NCI-H1048 (cell line): Measurements from ENCODE around the gene OR2V1.
"Not testable (repeated sequence)": the region's sequence is repeated elsewhere in the genome, so short reads cannot be mapped to it uniquely, and the experiment has no call there.

Experiments
- DNase-seq: peaks from one replicate; lab custom pipeline; 2025; lab: John Stamatoyannopoulos, UW

The OR2V1 gene

GRCh38 chr5:181130832-181131496, at the start of gene OR2V1:
OR2V1 (minus strand) TSS chr5:181131169; CDS start chr5:181125304, 5,865 bp downstream.
- no peak for DNase-seq

GRCh38 chr5:181177559-181177958, 46.6 kb upstream of the OR2V1 start:
- DNase-seq = not testable (repeated sequence)

- DNase-seq = no peak
These were observed 45.4 kb upstream of the OR2V1 start for GRCh38 chr5:181176254-181176952.

GRCh38 chr5:181173420-181174342, 42.7 kb upstream of the OR2V1 start:
- DNase-seq = no peak

- DNase-seq = no peak
These were observed 42.1 kb upstream of the OR2V1 start for GRCh38 chr5:181173027-181173419.

- no peak for DNase-seq
These were observed 40.8 kb upstream of the OR2V1 start for GRCh38 chr5:181171782-181172181.

- no peak for DNase-seq
These were observed 40.0 kb upstream of the OR2V1 start for GRCh38 chr5:181170996-181171395.

GRCh38 chr5:181170237-181170825, 39.4 kb upstream of the OR2V1 start:
- DNase-seq = no peak

- DNase-seq = not testable (repeated sequence)
These were observed 38.7 kb upstream of the OR2V1 start for GRCh38 chr5:181169459-181170236.

GRCh38 chr5:181168595-181169118, 37.7 kb upstream of the OR2V1 start:
- DNase-seq = no peak

GRCh38 chr5:181167814-181168488, 37.0 kb upstream of the OR2V1 start:
- DNase-seq = no peak

- no peak for DNase-seq
These were observed 36.1 kb upstream of the OR2V1 start for GRCh38 chr5:181166812-181167733.

GRCh38 chr5:181164076-181164952, 33.3 kb upstream of the OR2V1 start:
- no peak for DNase-seq

GRCh38 chr5:181163487-181164075, 32.6 kb upstream of the OR2V1 start:
- DNase-seq = no peak

GRCh38 chr5:181161534-181162175, 30.7 kb upstream of the OR2V1 start:
- no peak for DNase-seq

- DNase-seq = not testable (repeated sequence)
These were observed 30.0 kb upstream of the OR2V1 start for GRCh38 chr5:181160755-181161533.
